H9 (cell line): ENCODE results near the gene GFRA1. TPM values are rescaled to one million over a fixed set of nuclear protein-coding genes. Genes with fewer than 3 reads are reported as not detected.

ENCODE experiments used
- DNase-seq: peaks from one replicate; pipeline ENCODE4 v3.0.0-alpha.2; 2017
- H2AFZ ChIP-seq: one replicate; pipeline ENCODE4 v1.6.1; 2013; ENCODE audit warnings: mild to moderate bottlenecking, low read length, control low read depth, moderate library complexity
- H2AK5ac ChIP-seq: 2 replicates; pipeline ENCODE4 v1.6.1; 2013; ENCODE audit warnings: low read length, control low read depth, mixed read lengths; ENCODE audit not compliant: insufficient read length
- H2BK120ac ChIP-seq: one replicate; pipeline ENCODE4 v1.6.1; 2013; ENCODE audit warnings: low read depth, mild to moderate bottlenecking, low read length, control low read depth, inconsistent platforms; ENCODE audit not compliant: poor library complexity, severe bottlenecking
- H2BK12ac ChIP-seq: 2 replicates; pipeline ENCODE4 v1.6.1; 2013; ENCODE audit warnings: low read length, control low read depth, mixed read lengths, low read depth; ENCODE audit not compliant: insufficient read length
- H2BK15ac ChIP-seq: 2 replicates; pipeline ENCODE4 v1.6.1; 2013; ENCODE audit warnings: low read depth, low read length, control low read depth
- H2BK20ac ChIP-seq: one replicate; pipeline ENCODE4 v1.6.1; 2013; ENCODE audit warnings: low read depth, mild to moderate bottlenecking, low read length, control low read depth, inconsistent platforms; ENCODE audit not compliant: poor library complexity, severe bottlenecking
- H2BK5ac ChIP-seq: 2 replicates; pipeline ENCODE4 v1.6.1; 2013; ENCODE audit warnings: low read length, control low read depth, mixed read lengths; ENCODE audit not compliant: insufficient read length
- H3K14ac ChIP-seq: 2 replicates; pipeline ENCODE4 v1.6.1; 2013; ENCODE audit warnings: low read length, control low read depth; ENCODE audit not compliant: insufficient read depth
- H3K18ac ChIP-seq: 2 replicates; pipeline ENCODE4 v1.6.1; 2013; ENCODE audit warnings: low read depth, mild to moderate bottlenecking, mixed read lengths, low read length, control low read depth; ENCODE audit not compliant: insufficient read length
- H3K23ac ChIP-seq: 2 replicates; pipeline ENCODE4 v1.6.1; 2013; ENCODE audit warnings: low read length, control low read depth, mixed read lengths, low read depth; ENCODE audit not compliant: insufficient read length
- H3K23me2 ChIP-seq: 2 replicates; pipeline ENCODE4 v1.6.1; 2013; ENCODE audit warnings: low read depth, mild to moderate bottlenecking, mixed read lengths, low read length, control low read depth; ENCODE audit not compliant: insufficient read length, poor library complexity, severe bottlenecking
- H3K27ac ChIP-seq: 2 replicates; pipeline ENCODE4 v1.5.1; 2013; ENCODE audit warnings: low read length, control low read depth, mixed read lengths, low read depth; ENCODE audit not compliant: insufficient read length
- H3K27me3 ChIP-seq: 2 replicates; pipeline ENCODE4 v1.6.1; 2013; ENCODE audit warnings: low read length, control low read depth, inconsistent platforms; ENCODE audit not compliant: insufficient read depth
- H3K4ac ChIP-seq: 2 replicates; pipeline ENCODE4 v1.6.1; 2013; ENCODE audit warnings: low read depth, mild to moderate bottlenecking, control low read depth, inconsistent platforms, low read length, moderate library complexity
- H3K4me1 ChIP-seq: 2 replicates; pipeline ENCODE4 v1.6.1; 2013; ENCODE audit warnings: low read length, control low read depth, inconsistent platforms; ENCODE audit not compliant: insufficient read depth
- H3K4me2 ChIP-seq: 2 replicates; pipeline ENCODE4 v1.6.1; 2013; ENCODE audit warnings: low read length, control low read depth, mixed read lengths; ENCODE audit not compliant: insufficient read length, insufficient read depth
- H3K56ac ChIP-seq: 2 replicates; pipeline ENCODE4 v1.6.1; 2013; ENCODE audit warnings: low read depth, mild to moderate bottlenecking, mixed read lengths, low read length, control low read depth; ENCODE audit not compliant: insufficient read length
- H3K79me1 ChIP-seq: 2 replicates; pipeline ENCODE4 v1.6.1; 2013; ENCODE audit warnings: low read depth, mild to moderate bottlenecking, moderate library complexity, low read length, control low read depth, inconsistent platforms; ENCODE audit not compliant: insufficient read depth, poor library complexity, severe bottlenecking
- H3K79me2 ChIP-seq: 2 replicates; pipeline ENCODE4 v1.6.1; 2013; ENCODE audit warnings: low read length, control low read depth, inconsistent platforms; ENCODE audit not compliant: insufficient read depth
- H3K9ac ChIP-seq: 2 replicates; pipeline ENCODE4 v1.6.1; 2013; ENCODE audit warnings: low read length, control low read depth, mixed read lengths; ENCODE audit not compliant: insufficient read length; ENCODE audit errors: extremely low read depth
- H3K9me3 ChIP-seq: one replicate; pipeline ENCODE4 v1.6.1; 2013; ENCODE audit warnings: low read depth, low read length, inconsistent platforms; ENCODE audit not compliant: control insufficient read depth
- H3T11ph ChIP-seq: one replicate; pipeline ENCODE4 v1.6.1; 2013; ENCODE audit warnings: mild to moderate bottlenecking, low read length, control low read depth, inconsistent platforms
- H4K20me1 ChIP-seq: one replicate; pipeline ENCODE4 v1.6.1; 2013; ENCODE audit not compliant: control insufficient read depth, insufficient read length, insufficient read depth
- H4K5ac ChIP-seq: 2 replicates; pipeline ENCODE4 v1.6.1; 2013; ENCODE audit warnings: low read depth, mild to moderate bottlenecking, mixed read lengths, low read length, control low read depth; ENCODE audit not compliant: insufficient read length
- H4K8ac ChIP-seq: replicated peaks from 2 replicates; pipeline ENCODE4 v1.6.1; 2013; ENCODE audit warnings: low read length, control low read depth, mixed read lengths, low read depth; ENCODE audit not compliant: insufficient read length
- H4K91ac ChIP-seq: 2 replicates; pipeline ENCODE4 v1.6.1; 2013; ENCODE audit warnings: low read depth, mild to moderate bottlenecking, moderate library complexity, mixed read lengths, low read length, control low read depth; ENCODE audit not compliant: insufficient read length
- H3K27ac Mint-ChIP-seq, 3 experiments: 2 replicates in 2 of 3; 3 replicates in 1 of 3; pipeline ENCODE4 v1.8.0; 2020 to 2021; ENCODE audit warnings: mixed read lengths in 3 of 3, mild to moderate bottlenecking in 1 of 3, moderate library complexity in 1 of 3
- H3K27me3 Mint-ChIP-seq: 2 replicates; pipeline ENCODE4 v1.8.0; 2021; ENCODE audit warnings: low read depth, mild to moderate bottlenecking, moderate library complexity, mixed read lengths
- H3K36me3 Mint-ChIP-seq, 3 experiments: 2 replicates in 2 of 3; 3 replicates in 1 of 3; pipeline ENCODE4 v1.8.0; 2020 to 2021; ENCODE audit warnings: low read depth in 3 of 3, mixed read lengths in 3 of 3; ENCODE audit not compliant: insufficient read depth in 1 of 3
- H3K4me1 Mint-ChIP-seq, 2 experiments: 2 replicates each; pipeline ENCODE4 v1.8.0; 2020; ENCODE audit warnings: mixed read lengths in 2 of 2
- H3K4me3 Mint-ChIP-seq, 2 experiments: 2 replicates in 1 of 2; 3 replicates in 1 of 2; pipeline ENCODE4 v1.8.0; 2020 to 2021; ENCODE audit warnings: mild to moderate bottlenecking in 2 of 2, mixed read lengths in 2 of 2, moderate library complexity in 1 of 2
- H3K9me3 Mint-ChIP-seq, 2 experiments: 2 replicates in 1 of 2; 3 replicates in 1 of 2; pipeline ENCODE4 v1.8.0; 2020; ENCODE audit warnings: mild to moderate bottlenecking in 2 of 2, mixed read lengths in 2 of 2, moderate library complexity in 1 of 2
- CTCF ChIP-seq: fragments of 200-600 bp; sonication (generic); conservative IDR thresholded peaks from 3 replicates; pipeline ENCODE4 v1.8.0; 2021; ENCODE audit warnings: antibody characterized with exemption, mild to moderate bottlenecking
- WGBS: extraction: QIAGEN DNeasy Blood & Tissue Kit; methylation state at CpG from one replicate; pipeline ENCODE4 v1.1.7; 2013; ENCODE audit warnings: missing lambda C conversion rate, low lambda C conversion rate, mixed read lengths; ENCODE audit not compliant: insufficient read length; ENCODE audit errors: extremely low coverage; 5-methylcytosine and 5-hydroxymethylcytosine counted together
- total RNA-seq: library from RNA; stranded (reverse); gene quantifications from 2 replicates; pipeline ENCODE4 v1.2.1, GENCODE V29; 2021

Gene GFRA1
- total RNA-seq, 1 experiment from 2014 or later: 0.24 TPM

- Mint-ChIP-seq H3K27ac (0 out of 7 replicates have a peak overlapping the region, but pooled peaks of 1 of the 3 experiments have one; percentile 31), H3K9me3 (no peaks in the 10 kb centered on the region), H3K4me3 (no peak overlapping the region), H3K4me1 (peaks cover 14 to 19% of the 10 kb centered on the region in 2 experiments), H3K36me3 (no peaks in the 10 kb centered on the region; a peak in 1 of 7 replicates), H3K27me3 (peaks cover 5% of the 10 kb centered on the region)
- Histone ChIP-seq H3K9ac (no peak overlapping the region), H4K91ac (no peak overlapping the region), H4K5ac (no peak overlapping the region), H2BK5ac (no peak overlapping the region), H3K79me2 (no peaks in the 10 kb centered on the region), H3K4me1 (peaks cover 3% of the 10 kb centered on the region; the same call in 1 of the 2 replicates), H2BK20ac (no peak overlapping the region), H2AK5ac (no peak overlapping the region), H2BK15ac (no peak overlapping the region), H3K4me2 (no peak overlapping the region), H3K14ac (no peak overlapping the region), H2AFZ (no peak overlapping the region), H3K18ac (no peak overlapping the region), H3T11ph (no peak overlapping the region), H3K27ac (no peak overlapping the region), H3K79me1 (no peaks in the 10 kb centered on the region), H4K20me1 (no peaks in the 10 kb centered on the region), H2BK12ac (no peak overlapping the region), H3K23ac (no peak overlapping the region), H3K27me3 (no peaks in the 10 kb centered on the region), H2BK120ac (no peak overlapping the region), H4K8ac (no peak overlapping the region), H3K9me3 (no peaks in the 10 kb centered on the region), H3K4ac (no peak overlapping the region), H3K56ac (no peak overlapping the region), H3K23me2 (no peaks in the 10 kb centered on the region)
- DNase-seq: no peak
- no peak for TF ChIP-seq CTCF
- no CpG with 5 or more reads among the region's 7 CpGs for WGBS
Measured at GRCh38 chr10:116254422-116255155, 18.4 kb downstream of the GFRA1 start.
